NCI-H146 treated with DMSO at 0.1 percent for 48 hours (cell line): Measurements from ENCODE around the gene APOL1.
"Not testable (repeated sequence)": the region's sequence is repeated elsewhere in the genome, so short reads cannot be mapped to it uniquely, and the experiment has no call there.

Experiments
- DNase-seq: peaks from one replicate; lab custom pipeline; 2025; ENCODE audit not compliant: unreplicated experiment; lab: John Stamatoyannopoulos, UW

The APOL1 gene, protein sequence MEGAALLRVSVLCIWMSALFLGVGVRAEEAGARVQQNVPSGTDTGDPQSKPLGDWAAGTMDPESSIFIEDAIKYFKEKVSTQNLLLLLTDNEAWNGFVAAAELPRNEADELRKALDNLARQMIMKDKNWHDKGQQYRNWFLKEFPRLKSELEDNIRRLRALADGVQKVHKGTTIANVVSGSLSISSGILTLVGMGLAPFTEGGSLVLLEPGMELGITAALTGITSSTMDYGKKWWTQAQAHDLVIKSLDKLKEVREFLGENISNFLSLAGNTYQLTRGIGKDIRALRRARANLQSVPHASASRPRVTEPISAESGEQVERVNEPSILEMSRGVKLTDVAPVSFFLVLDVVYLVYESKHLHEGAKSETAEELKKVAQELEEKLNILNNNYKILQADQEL

DNA sequence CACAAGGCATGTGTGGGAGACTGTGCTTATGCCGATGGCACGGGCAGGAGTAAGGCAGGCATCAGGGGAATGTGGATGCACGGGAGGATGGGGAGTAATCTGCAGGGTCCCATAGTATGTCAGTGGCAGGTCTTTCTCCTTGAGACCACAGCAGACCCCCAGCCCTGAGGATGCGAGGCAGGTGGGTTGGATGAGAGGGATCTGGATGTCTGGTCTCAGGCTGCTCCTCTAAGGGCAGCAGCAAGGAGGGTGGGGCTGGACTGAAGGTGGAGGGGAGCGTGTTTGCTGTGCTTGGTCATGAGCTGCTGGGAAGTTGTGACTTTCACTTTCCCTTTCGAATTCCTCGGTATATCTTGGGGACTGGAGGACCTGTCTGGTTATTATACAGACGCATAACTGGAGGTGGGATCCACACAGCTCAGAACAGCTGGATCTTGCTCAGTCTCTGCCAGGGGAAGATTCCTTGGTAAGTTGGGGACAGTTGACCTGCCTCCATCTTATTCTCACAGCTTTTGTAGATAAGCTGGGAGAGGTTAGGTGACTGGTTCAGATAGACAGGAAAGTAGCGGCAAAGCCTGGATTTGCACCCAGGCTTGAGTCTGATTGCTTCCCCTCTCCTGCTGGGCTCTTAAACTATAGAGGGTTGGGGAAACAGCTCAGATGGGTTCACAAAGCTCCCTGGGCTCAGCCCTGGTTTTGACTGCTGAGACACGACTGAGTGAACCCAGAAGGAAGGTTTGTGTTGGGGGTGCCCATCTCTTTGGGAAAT lies at the start of gene APOL1:
Gene APOL1, plus strand, starts transcription at position 380 of the 769 bp plus-strand sequence. CDS start 1,823 bp downstream, outside the sequence.
- DNase-seq, result no peak

DNA sequence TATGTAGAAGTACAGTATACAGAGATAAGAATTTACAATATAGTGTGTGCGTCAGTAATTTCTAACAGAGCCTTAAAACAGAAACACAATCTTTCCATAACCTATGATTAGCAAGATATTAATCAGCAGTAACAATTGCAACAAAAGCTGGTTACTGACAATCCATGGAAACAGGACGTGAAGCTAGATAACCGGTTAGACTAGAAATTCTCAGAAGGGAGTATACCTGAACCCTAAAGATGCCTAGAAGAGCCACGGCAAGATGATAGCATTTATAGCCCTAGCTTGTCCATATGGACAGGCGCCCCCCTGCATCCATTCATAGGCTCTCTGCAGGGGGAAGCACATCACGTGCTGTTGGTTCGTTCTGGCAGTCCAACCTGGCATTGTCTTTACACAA lies 49.5 kb upstream of the APOL1 start:
- DNase-seq, result not testable (repeated sequence)

DNA sequence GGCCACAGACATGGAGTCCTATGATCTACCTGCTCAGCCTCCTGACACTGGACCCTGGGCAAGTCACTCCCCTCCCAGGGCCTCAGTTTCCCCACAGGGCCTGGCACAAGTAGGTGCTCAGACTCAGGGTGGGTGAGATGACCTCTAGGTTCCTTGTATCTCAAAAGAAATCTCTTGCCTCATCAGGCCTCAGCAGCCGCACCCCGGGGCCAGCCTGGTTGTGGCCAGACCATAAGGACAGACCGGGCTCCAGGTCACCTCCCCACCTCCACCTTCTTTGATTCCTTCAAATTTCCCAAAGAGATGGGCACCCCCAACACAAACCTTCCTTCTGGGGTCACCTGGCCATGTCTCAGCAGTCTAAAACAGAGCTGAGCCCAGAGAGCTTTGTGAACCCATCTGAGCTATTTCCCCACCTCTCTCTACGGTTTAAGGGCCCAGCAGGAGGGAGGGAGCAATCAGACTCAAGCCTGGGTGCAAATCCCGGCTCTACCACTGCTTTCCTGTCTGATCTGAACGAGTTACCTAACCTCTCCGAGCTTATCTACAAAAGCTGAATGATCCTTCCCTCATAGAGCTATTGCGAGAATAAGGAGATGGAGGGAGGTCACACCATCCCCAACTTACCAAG lies 48.8 kb upstream of the APOL1 start:
- DNase-seq, result no peak

DNA sequence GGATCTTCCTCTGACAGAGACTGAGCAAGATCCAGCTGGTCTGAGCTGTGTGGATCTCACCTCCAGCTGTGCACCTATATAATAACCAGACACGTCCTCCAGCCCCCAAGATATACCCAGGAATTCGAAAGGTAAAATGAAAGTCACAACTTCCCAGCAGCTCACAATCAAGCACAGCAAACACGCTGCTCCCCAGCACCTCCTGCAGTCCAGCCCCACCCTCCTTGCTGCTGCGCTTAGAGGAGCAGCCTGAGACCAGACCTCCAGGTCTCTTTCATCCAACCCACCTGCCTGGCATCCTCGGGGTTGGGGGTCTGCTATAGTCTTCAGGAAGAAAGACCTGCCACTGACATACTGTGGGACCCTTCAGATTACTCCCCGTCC lies 48.3 kb upstream of the APOL1 start:
- no peak for DNase-seq

DNA sequence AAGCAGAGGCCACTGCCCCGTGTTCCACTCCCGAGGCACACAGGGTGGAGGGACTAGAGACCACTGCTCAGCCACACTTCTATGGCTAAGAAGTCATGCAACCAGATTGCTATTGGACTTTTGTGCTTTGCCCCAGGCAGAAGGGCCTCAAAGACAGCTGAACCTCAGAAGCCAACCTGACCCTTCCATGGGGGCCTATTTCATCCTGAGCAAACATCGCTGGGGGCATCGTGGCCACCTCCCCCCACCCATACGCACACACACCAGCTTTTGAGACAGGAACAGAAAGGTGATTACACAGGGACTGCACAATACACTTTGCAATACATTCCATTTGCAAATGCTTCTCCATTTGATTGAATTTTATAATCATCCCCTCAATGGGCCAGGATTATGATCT lies 47.4 kb upstream of the APOL1 start:
- not testable (repeated sequence) for DNase-seq

DNA sequence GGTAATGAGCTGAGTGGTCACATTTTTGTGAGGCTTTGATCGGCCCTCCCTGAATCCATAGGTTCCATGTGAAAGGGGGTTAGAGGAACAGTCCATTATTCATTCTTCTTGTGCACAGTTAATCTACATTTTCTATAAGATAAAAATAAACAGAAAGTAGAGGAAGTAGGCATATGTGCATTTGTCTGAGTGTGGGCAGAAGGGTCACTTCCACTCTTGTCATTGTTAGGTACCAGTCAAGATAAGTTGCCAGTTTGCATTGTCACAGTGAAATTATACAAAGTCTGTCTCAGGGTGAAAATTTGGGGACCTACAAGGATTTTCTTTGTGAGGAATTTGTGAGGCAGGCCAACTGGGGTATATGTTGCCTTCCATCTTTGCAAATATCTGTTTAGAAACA lies 46.7 kb upstream of the APOL1 start:
- DNase-seq, result no peak

DNA sequence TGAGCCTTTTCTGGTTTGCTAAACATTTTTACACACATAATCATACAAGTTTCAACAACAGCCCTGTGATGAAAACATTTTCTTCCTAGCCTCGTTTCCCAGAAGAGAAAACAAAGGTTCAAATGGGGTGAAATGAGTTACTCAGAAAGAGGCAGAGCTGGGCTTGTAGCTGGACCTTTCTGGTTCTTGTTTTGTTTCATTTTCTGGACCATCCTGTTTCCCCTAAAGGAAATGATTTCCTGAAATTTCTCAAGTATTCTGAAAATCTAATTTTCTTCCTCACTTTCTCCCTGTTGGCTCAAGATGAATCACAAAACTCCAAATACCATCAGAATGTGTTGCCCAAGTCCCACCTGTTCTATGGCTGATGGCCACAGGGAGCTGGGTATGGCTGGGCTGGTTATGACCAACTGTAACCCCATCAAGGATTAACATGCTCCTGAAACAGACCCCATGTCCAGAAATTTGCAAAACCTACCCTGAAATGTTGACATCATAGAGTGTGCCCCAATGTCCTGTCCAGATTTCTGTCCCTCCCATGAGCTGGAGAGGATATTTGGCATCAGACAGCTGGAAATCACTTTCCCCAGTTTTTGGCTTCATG lies 44.7 kb upstream of the APOL1 start:
- DNase-seq, result no peak

DNA sequence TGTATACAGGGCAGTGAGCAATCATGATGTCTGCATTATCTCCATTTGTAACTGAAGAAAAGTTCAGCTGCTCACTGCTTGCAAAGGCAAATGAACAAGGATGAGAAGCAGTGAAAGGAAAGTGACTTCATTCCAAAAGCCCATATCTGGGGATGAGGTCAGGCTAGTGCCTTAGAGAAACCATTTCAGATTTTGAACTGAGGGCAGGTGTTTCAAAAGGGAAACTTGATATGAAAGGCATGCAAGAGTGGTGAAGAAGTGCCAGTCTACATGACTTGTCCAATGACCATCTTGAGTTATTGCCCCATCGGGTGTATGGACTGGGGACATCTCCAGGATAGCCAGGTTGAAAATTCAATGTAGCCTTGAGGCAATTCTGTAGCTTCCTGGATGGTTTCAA lies 44.0 kb upstream of the APOL1 start:
- no peak for DNase-seq

DNA sequence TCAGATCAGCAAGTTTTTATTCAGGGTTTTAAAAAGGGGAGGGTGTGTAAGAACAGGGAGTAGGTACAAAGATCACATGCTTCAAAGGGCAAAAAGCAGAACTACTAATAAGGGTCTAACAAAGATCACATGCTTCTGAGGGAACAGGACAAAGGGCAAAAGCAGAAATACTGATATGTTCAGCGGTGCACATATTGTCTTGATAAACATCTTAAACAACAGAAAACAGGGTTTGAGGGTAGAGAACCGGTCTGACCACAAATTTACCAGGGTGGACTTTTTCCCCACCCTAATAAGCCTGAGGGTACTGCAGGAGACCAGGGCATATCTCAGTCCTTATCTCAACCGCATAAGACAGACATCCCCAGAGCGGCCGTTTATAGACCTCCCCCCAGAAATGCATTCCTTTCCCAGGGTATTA lies 43.4 kb upstream of the APOL1 start:
- not testable (repeated sequence) for DNase-seq

DNA sequence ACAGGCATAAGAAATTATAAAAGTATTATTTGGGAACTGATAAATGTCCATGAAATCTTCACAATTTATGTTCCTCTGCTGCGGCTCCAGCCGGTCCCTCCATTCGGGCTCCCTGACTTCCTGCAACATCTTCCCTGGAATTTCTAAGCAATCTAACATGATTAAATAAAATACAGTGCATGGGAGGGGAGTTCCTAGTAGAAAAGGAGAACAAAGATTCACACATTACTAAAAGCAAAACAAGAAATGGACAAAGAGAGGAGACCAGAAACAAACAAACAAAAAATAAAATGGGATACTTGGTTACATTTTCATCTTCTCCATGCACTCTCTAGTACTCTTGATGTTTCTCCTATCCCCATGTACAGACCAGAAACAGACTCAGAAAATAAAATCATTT lies 42.7 kb upstream of the APOL1 start:
- no peak for DNase-seq

DNA sequence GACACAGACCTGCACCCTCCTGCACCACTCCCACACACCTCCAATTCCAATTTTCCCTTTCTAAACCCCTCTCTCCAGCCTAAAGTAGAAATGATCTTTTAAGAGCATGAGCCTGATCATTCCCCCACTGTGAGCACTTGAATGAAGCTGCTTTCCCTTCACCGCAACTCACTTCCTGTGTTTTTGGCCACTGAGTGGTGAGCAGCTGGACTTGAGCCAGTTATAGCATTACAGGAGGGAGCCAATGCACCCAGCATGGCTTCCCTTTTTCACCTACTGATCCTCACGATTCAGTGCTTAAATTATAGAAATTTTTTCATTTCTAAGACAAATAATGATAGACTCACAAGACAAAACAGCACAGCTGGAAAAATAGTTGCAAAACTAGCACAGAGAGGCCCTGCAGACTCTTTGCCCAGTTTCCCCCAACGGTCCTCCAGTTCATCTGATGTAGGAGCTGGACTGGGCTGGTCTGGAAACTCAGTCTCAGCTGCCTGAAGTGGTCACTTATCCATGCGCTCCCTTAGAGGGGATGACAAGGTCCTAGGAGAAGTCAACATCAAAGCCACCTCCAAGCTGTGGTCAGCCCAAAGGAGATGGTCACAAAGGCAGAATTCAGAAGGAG lies 41.6 kb upstream of the APOL1 start:
- peak; percentile 18 for DNase-seq

DNA sequence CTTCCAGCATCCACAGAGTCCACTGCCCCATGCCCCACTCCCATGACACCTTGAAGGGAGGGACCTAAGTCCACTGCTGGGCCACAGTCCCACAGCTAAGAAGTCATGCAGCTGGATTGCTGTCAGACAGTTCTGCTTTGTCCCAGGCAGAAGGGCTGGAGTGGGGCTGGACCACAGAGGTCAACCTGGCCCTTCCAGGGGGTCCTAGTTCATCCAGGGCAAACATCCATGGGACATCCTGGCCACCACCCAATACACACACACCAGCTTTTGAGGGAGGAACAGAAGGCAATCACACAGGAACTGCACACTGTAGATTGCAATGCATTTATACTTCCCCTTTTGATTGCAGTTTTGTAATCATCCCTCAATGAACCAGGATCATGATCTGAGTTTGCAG lies 40.0 kb upstream of the APOL1 start:
- DNase-seq, result no peak

DNA sequence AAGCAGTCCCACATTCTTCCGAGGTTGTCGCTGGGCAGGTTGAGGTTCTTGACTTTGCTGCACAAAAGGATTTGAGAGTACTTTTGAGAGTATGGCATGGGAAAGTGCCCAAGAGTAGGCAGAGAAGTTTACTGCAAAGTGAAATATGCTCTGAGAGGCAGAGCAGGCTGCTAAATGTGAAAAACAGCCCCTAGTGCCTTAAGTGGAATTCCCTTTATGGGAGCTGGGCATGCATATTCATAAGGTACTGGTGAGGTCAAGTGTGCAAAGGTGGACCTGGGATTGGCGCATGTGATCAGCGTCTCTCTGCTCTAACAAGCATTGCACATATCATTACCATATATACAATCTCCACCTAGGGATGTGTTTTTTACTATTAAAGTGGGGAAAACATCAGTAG lies 39.3 kb upstream of the APOL1 start:
- DNase-seq, result no peak

DNA sequence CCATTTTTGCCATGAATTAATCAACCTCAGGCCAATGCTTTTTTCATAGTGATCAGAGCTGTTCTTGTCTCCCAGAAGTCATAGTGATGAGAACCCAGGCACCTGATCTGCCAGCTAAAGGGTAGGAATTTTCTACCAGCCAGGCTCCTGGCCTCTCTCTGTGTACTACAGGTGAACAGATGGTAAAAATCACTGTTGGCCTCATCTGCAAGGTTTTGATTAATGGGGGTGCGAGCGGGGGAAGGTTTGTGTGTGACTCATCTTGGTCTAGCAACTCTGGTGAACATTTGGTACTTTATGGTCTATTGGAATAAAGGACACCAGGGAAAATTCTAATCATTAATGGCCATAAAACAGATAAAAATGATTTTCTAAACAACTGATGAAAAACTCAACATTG lies 37.0 kb upstream of the APOL1 start:
- no peak for DNase-seq

DNA sequence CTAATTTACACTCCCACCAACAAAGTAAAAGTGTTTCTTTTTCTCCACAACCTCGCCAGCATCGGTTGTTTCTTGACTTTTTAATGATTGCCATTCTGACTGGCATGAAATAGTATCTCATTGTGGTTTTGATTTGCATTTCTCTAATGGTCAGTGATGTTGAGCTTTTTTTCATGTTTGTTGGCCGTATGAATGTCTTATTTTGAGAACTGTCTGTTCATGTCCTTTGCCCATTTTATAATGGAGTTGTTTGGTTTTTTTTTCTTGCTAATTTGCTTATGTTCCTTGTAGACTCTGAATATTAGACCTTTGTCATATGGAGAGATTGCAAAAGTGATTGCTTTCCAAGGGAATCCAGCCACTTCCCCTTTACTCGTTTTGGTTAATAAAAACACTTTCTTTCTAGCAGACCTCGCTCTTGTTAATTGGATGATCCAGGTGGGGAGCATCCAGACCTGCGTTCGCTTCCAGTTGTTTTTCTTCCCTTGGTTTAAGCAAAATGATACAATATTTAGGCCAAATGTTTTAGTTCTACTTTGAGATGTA lies 34.2 kb upstream of the APOL1 start:
- DNase-seq, result no peak

DNA sequence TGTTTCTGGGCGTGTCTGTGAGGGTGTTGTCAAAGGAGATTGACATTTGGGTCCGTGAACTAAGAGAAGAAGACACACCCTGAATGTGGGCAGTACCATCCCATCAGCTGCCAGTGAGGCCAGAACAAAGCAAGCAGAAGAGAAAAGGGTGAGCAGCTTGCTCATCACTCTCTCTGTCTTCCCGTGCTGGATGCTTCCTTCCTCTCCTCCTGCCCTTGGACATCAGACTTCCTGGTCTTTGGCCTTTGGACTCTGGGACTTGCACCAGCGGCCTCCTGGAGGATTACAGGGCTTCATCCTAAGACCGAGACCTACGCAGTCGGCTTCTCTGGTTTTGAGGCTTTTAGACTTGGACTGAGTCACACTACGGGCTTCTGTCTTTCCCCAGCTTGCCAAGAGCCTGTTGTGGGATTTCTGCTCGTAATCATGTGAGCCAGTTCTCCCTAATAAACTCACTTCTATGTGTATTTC lies 32.4 kb upstream of the APOL1 start:
- DNase-seq, result peak; percentile 75

DNA sequence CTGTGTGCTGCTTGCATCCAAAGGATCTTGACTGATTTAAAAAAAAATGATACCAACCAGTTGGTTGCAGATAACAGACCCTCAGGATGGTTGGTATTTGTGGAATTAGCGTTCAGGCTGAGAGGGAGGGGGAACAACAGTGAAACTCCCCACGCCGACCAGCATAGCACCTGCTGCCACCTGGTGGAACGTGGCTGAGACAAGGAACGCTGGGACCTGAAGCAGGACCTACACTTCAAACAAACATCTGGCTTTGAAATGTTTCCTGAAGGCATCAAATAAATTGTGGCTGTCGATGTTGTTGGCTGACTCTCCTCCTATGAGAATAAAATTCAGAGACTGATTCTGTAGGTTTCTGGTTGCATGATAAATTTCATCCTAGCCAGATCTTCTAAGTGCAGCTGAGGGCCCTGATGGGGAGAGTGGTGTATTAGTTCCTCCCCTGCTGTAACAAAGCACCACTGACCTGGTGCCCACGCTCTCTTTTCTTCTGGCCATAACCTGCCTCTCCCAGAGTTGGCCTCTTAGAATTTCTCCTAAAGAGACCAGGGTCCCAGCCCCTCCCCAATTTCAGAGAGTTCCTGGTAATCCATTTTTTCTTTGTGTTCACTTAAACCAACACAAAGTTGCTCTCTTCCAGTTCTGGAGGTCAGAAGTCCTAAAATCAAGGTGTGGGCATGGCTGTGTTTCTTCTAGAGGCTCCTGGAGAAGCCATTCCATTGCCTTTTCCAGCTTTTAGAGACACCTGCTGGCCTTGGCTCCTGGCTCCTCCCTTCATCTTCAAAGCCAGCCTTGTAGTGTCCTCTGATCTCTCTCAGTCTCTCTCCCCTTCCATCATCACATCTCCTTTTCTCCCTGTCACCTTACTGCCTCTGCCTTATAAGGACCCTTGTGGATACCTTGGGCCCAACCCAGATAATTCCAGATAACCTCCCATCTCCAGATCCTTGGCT lies 30.9 kb upstream of the APOL1 start:
- no peak for DNase-seq

DNA sequence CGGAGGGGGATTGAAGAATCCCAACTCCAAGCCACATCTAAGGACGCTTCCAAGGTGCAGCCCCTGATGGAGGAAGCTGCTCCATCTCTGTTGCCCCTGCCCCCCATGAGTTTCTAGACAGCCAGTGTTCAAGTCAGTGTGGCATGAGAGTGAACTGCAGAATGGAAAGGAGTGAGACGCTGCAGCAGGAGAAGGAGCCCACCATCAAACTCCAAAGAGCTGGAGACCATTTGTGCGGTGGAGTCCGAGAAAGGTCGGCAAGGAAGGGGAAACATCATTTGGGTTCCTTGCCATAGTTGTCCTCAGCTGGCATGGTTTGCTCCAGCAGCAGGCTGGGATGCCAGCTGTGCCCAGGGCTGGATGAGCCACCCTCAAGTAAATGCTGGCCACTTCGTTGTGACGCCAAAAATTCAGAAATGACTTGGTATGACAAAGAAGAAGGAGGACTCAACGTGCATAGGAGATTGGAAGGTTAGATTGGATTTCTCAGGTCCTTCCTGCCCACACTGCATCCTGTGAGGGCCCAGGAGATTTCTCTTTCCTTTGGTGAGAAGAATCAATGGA lies 30.0 kb upstream of the APOL1 start:
- no peak for DNase-seq

DNA sequence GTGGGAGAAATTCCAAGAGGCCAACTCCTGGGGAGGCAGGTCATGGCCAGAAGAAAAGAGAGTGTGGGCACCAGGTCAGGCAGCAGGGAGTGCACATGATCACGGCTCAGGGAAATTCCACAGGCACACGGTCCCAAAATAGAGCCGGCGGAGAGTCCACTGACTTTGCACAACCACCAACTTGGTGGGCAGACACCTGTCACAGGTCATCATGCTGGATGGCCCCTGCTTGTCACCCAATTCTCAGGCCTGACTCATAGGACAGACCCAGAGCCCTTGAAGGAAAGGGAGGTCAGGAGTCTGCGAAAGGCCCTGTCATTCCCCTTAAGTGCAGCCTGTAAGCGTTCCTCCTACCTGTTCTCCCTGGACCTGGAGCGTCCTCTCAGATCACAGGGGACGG lies 29.4 kb upstream of the APOL1 start:
- DNase-seq, result no peak
